Measurements from ENCODE around the gene EIF4E.
"Not testable (repeated sequence)": the region's sequence is repeated elsewhere in the genome, so short reads cannot be mapped to it uniquely, and the experiment has no call there.

EIF4E gene

GRCh38 chr4:98887145-98887544, 41.8 kb downstream of the EIF4E start:
- no peak for TF ChIP-seq CTCF (IDR thresholded peaks at IDR 0.05; ENCODE audit: borderline replicate concordance, control extremely low read depth, extremely low read depth, insufficient read depth, missing control alignments)
- DNase-seq (ENCODE audit: low spot score) = no peak
- in situ Hi-C loops (cut with MboI; ENCODE audit: low sequenced_read_pairs, unreplicated experiment) = no loop called here

GRCh38 chr4:98886382-98886781, 42.6 kb downstream of the EIF4E start:
- DNase-seq (ENCODE audit: low spot score); in situ Hi-C loops (cut with MboI; ENCODE audit: low sequenced_read_pairs, unreplicated experiment): not testable (repeated sequence)

- in situ Hi-C loops (cut with MboI; ENCODE audit: low sequenced_read_pairs, unreplicated experiment); DNase-seq (ENCODE audit: low spot score): not testable (repeated sequence)
Observed at GRCh38 chr4:98880884-98881283, 48.0 kb downstream of the EIF4E start.

GRCh38 chr4:98879515-98879914, 49.4 kb downstream of the EIF4E start:
- in situ Hi-C loops (cut with MboI; ENCODE audit: low sequenced_read_pairs, unreplicated experiment) = no loop called here

GRCh38 chr4:98873059-98873458, 55.9 kb downstream of the EIF4E start:
- in situ Hi-C loops (cut with MboI; ENCODE audit: low sequenced_read_pairs, unreplicated experiment) = no loop called here
- no peak for DNase-seq (ENCODE audit: low spot score)
- no peak for TF ChIP-seq CTCF (IDR thresholded peaks at IDR 0.05; ENCODE audit: borderline replicate concordance, control extremely low read depth, extremely low read depth, insufficient read depth, missing control alignments)

More at GRCh38 chr4:98879515-98879914, 49.4 kb downstream of the EIF4E start:
- no peak for DNase-seq (ENCODE audit: low spot score)
- TF ChIP-seq CTCF (IDR thresholded peaks at IDR 0.05; ENCODE audit: borderline replicate concordance, control extremely low read depth, extremely low read depth, insufficient read depth, missing control alignments) = no peak

- DNase-seq (ENCODE audit: low spot score); in situ Hi-C loops (cut with MboI; ENCODE audit: low sequenced_read_pairs, unreplicated experiment): not testable (repeated sequence)
Observed at GRCh38 chr4:98872120-98872906, 56.6 kb downstream of the EIF4E start.

GRCh38 chr4:98867648-98868047, 61.3 kb downstream of the EIF4E start:
- TF ChIP-seq CTCF (IDR thresholded peaks at IDR 0.05; ENCODE audit: borderline replicate concordance, control extremely low read depth, extremely low read depth, insufficient read depth, missing control alignments) = no peak
- DNase-seq (ENCODE audit: low spot score) = no peak
- in situ Hi-C loops (cut with MboI; ENCODE audit: low sequenced_read_pairs, unreplicated experiment) = no loop called here

GRCh38 chr4:98865059-98865458, 63.9 kb downstream of the EIF4E start:
- no peak for DNase-seq (ENCODE audit: low spot score)
- TF ChIP-seq CTCF (IDR thresholded peaks at IDR 0.05; ENCODE audit: borderline replicate concordance, control extremely low read depth, extremely low read depth, insufficient read depth, missing control alignments) = no peak
- in situ Hi-C loops (cut with MboI; ENCODE audit: low sequenced_read_pairs, unreplicated experiment) = no loop called here
